SU-DHL-6 (cell line): ENCODE results near the gene ACER1.

Experiments used
- EZH2phosphoT487 ChIP-seq: fragments of 200-600 bp; sonication (generic), shearing (Covaris generic); conservative IDR thresholded peaks from 2 replicates; pipeline ENCODE4 v1.6.1; 2018; ENCODE audit warnings: mild to moderate bottlenecking, antibody characterized with exemption, low read length, moderate library complexity, mixed read lengths
- TF ChIP-seq, protein P1 (sequence below): fragments of 200-600 bp; sonication (generic); IDR thresholded peaks from one replicate; pipeline ENCODE4 v1.5.1; 2017; ENCODE audit warnings: antibody characterized with exemption, mild to moderate bottlenecking, low read length, moderate library complexity; ENCODE audit not compliant: insufficient read depth, poor library complexity, severe bottlenecking

DNA sequence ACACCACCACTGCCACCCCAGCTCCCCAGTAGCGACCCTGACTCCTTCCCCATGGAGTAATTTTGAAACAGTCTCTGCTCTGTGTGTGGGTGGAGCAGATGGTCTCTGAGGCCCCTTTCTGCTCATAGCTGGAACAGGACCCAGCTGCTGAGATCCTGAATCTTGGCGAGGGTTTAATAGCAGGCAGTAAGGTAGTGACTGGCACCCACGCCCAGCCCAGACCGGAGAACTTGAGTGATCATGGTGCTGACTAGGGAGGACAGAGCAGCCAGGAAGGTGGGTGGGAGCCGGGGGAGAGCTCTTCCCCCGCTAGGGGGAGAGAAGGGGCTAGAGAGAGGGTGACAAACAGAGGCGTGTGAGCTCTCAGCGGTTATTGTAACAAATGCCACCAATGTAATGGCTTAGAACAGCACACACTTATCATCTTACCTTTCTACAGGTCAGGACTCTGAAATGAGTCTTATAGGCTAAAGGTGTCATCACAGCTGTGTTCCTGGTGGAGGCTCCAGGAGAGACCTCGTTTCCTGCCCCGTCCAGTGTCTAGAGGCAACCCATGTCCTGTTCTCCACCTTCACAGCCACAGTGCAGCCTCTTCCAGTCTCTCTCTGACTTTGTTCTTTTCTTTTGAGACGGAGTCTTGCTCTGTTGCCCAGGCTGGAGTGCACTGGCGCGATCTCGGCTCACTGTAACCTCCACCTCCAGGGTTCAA is 7.2 kb upstream of the ACER1 start:
- TF ChIP-seq, protein P1, sequence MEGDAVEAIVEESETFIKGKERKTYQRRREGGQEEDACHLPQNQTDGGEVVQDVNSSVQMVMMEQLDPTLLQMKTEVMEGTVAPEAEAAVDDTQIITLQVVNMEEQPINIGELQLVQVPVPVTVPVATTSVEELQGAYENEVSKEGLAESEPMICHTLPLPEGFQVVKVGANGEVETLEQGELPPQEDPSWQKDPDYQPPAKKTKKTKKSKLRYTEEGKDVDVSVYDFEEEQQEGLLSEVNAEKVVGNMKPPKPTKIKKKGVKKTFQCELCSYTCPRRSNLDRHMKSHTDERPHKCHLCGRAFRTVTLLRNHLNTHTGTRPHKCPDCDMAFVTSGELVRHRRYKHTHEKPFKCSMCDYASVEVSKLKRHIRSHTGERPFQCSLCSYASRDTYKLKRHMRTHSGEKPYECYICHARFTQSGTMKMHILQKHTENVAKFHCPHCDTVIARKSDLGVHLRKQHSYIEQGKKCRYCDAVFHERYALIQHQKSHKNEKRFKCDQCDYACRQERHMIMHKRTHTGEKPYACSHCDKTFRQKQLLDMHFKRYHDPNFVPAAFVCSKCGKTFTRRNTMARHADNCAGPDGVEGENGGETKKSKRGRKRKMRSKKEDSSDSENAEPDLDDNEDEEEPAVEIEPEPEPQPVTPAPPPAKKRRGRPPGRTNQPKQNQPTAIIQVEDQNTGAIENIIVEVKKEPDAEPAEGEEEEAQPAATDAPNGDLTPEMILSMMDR, result no peak
- no peak for TF ChIP-seq EZH2phosphoT487
